Keratinocyte (primary cell): Measurements from ENCODE around the gene ARHGAP12. TPM values are rescaled to one million over a fixed set of nuclear protein-coding genes. Genes with fewer than 3 reads are reported as not detected.

Source experiments
- DNase-seq: peaks from one replicate; pipeline ENCODE4 v3.0.0-alpha.2; 2011; ENCODE audit warnings: low read depth, missing footprints, low spot score
- FAIRE-seq: peaks from 2 replicates; lab custom pipeline; 2011; peaks lifted over from hg19 to GRCh38; lab: Jason Lieb, UNC
- H2AFZ ChIP-seq: 2 replicates; pipeline ENCODE4 v1.6.0; 2012; ENCODE audit warnings: low read length, control low read depth, inconsistent platforms; ENCODE audit not compliant: control insufficient read depth
- H3K27ac ChIP-seq: 2 replicates; pipeline ENCODE4 v1.5.1; 2011; ENCODE audit warnings: low read length; ENCODE audit not compliant: control insufficient read depth, insufficient read depth
- H3K27me3 ChIP-seq: 3 replicates; pipeline ENCODE4 v1.6.0; 2011; ENCODE audit warnings: low read length; ENCODE audit not compliant: control insufficient read depth, insufficient read depth; ENCODE audit errors: extremely low read depth
- H3K36me3 ChIP-seq, 2 experiments: 2 replicates in 1 of 2; 3 replicates in 1 of 2; pipeline ENCODE4 v1.5.1; 2011; ENCODE audit warnings: low read length in 2 of 2, mild to moderate bottlenecking in 1 of 2; ENCODE audit not compliant: control insufficient read depth in 2 of 2, insufficient read depth in 2 of 2; ENCODE audit errors: extremely low read depth in 1 of 2
- H3K4me1 ChIP-seq: 3 replicates; pipeline ENCODE4 v1.5.1; 2011; ENCODE audit warnings: low read length; ENCODE audit not compliant: control insufficient read depth, insufficient read depth; ENCODE audit errors: extremely low read depth
- H3K4me2 ChIP-seq: 3 replicates; pipeline ENCODE4 v1.6.0; 2011; ENCODE audit warnings: low read depth, low read length; ENCODE audit not compliant: control insufficient read depth, insufficient read depth; ENCODE audit errors: extremely low read depth
- H3K4me3 ChIP-seq, 3 experiments: fragments of 200-600 bp in 1 of 3; sonication (generic) in 1 of 3; 2 replicates in 2 of 3; 3 replicates in 1 of 3; pipeline ENCODE4 v1.5.1; 2011 to 2016; ENCODE audit warnings: low read length in 3 of 3, mild to moderate bottlenecking in 3 of 3, control low read depth in 2 of 3, inconsistent platforms in 1 of 3, low read depth in 1 of 3, mixed read lengths in 1 of 3, mixed run types in 1 of 3, moderate library complexity in 1 of 3; ENCODE audit not compliant: control insufficient read depth in 2 of 3, insufficient read depth in 2 of 3; ENCODE audit errors: extremely low read depth in 1 of 3
- H3K79me2 ChIP-seq: 2 replicates; pipeline ENCODE4 v1.6.0; 2012; ENCODE audit warnings: low read length; ENCODE audit not compliant: control insufficient read depth, insufficient read depth
- H3K9ac ChIP-seq: 3 replicates; pipeline ENCODE4 v1.6.0; 2011; ENCODE audit warnings: low read length; ENCODE audit not compliant: control insufficient read depth, insufficient read depth; ENCODE audit errors: extremely low read depth
- H3K9me1 ChIP-seq: 3 replicates; pipeline ENCODE4 v1.6.0; 2011; ENCODE audit warnings: low read length; ENCODE audit not compliant: control insufficient read depth, insufficient read depth; ENCODE audit errors: extremely low read depth
- H3K9me3 ChIP-seq: 2 replicates; pipeline ENCODE4 v1.5.1; 2012; ENCODE audit warnings: low read depth, low read length; ENCODE audit not compliant: control insufficient read depth
- H4K20me1 ChIP-seq: 3 replicates; pipeline ENCODE4 v1.6.0; 2011; ENCODE audit warnings: low read length; ENCODE audit not compliant: control insufficient read depth, insufficient read depth; ENCODE audit errors: extremely low read depth
- CTCF ChIP-seq, 3 experiments: IDR thresholded peaks in 1 of 3; conservative IDR thresholded peaks in 1 of 3; optimal IDR thresholded peaks in 1 of 3; 2 replicates in 2 of 3; 3 replicates in 1 of 3; pipeline versions ENCODE3 to v1.5.1; 2011; ENCODE audit warnings: low read length in 3 of 3, mild to moderate bottlenecking in 3 of 3, moderate library complexity in 2 of 3, control low read depth in 1 of 3, inconsistent platforms in 1 of 3; ENCODE audit not compliant: insufficient read depth in 2 of 3; ENCODE audit errors: extremely low read depth in 1 of 3
- EZH2 ChIP-seq: IDR thresholded peaks from one replicate; pipeline ENCODE4 v1.6.1; 2012; ENCODE audit warnings: inconsistent platforms, mild to moderate bottlenecking, low read length, moderate library complexity
- dilution Hi-C: fragments of 300-500 bp; cut with MboI; formaldehyde crosslinking; loops from one replicate; pipeline ENCODE4 v1.7.0; 2020; ENCODE audit warnings: low sequenced_read_pairs; ENCODE audit not compliant: extremely low pct_ligation_motif_present
- polyA plus RNA-seq, 5 experiments: library from polyadenylated mRNA; depleted of rRNA in 3 of 5; stranded (reverse) in 3 of 5; stranded (forward) in 1 of 5; unstranded in 1 of 5; fragments of >200 nt; gene quantifications; 1 replicate in 1 of 5; 2 replicates in 3 of 5; 3 replicates in 1 of 5; pipeline versions ENCODE4 v1.2.1 to v1.2.3, GENCODE V29; 2011 to 2012; ENCODE audit warnings: missing spikeins in 2 of 5, low read depth in 1 of 5, low replicate concordance in 1 of 5

ARHGAP12 gene
- polyA plus RNA-seq, 1 donor (not counting 4 experiments of a cell fraction or from before 2014, with no cell fraction given) = 26.6 TPM

GRCh38 chr10:31819391-31819820, 109.2 kb downstream of the ARHGAP12 start:
- Histone ChIP-seq H3K36me3 (no peaks in the 10 kb centered on the region), H3K79me2 (no peaks in the 10 kb centered on the region), H3K4me2 (no peak overlapping the region), H3K27ac (no peak overlapping the region), H3K4me1 (no peaks in the 10 kb centered on the region), H3K9ac (no peak overlapping the region), H3K4me3 (no peak overlapping the region), H4K20me1 (no peaks in the 10 kb centered on the region), H3K9me1 (no peaks in the 10 kb centered on the region), H3K9me3 (no peaks in the 10 kb centered on the region), H2AFZ (no peak overlapping the region), H3K27me3 (no peaks in the 10 kb centered on the region)
- TF ChIP-seq CTCF (optimal IDR thresholded peaks at IDR 0.05 in 1 of 3, IDR thresholded peaks at IDR 0.05 in 1 of 3, conservative IDR thresholded peaks at IDR 0.05 in 1 of 3; ENCODE audit: extremely low read depth in 1 of 3, insufficient read depth in 2 of 3, low read length in 3 of 3) = no peak
- TF ChIP-seq EZH2 = no peak
- DNase-seq = no peak
- dilution Hi-C loops = no loop called here
- FAIRE-seq = no peak

- FAIRE-seq = no peak
- dilution Hi-C loops = no loop called here
These were observed 112.3 kb downstream of the ARHGAP12 start for GRCh38 chr10:31816318-31816717.

More at GRCh38 chr10:31816318-31816717, 112.3 kb downstream of the ARHGAP12 start:
- TF ChIP-seq CTCF (optimal IDR thresholded peaks at IDR 0.05 in 1 of 3, IDR thresholded peaks at IDR 0.05 in 1 of 3, conservative IDR thresholded peaks at IDR 0.05 in 1 of 3; ENCODE audit: extremely low read depth in 1 of 3, insufficient read depth in 2 of 3, low read length in 3 of 3) (no peak), EZH2 (no peak)
- H2AFZ ChIP-seq = no peak overlapping the region
- H3K9ac ChIP-seq = no peak overlapping the region
- H3K27ac ChIP-seq = no peak overlapping the region
- H3K79me2 ChIP-seq = no peaks in the 10 kb centered on the region
- DNase-seq = no peak
- no peaks in the 10 kb centered on the region for H3K9me3 ChIP-seq
- no peaks in the 10 kb centered on the region for H3K36me3 ChIP-seq
- H3K27me3 ChIP-seq = no peaks in the 10 kb centered on the region
- no peaks in the 10 kb centered on the region for H3K4me1 ChIP-seq
- no peaks in the 10 kb centered on the region for H3K9me1 ChIP-seq
- H3K4me3 ChIP-seq = no peak overlapping the region
- H3K4me2 ChIP-seq = no peak overlapping the region
- H4K20me1 ChIP-seq = no peaks in the 10 kb centered on the region
